Fibroblast of the aortic adventitia (primary cell): ENCODE data around the gene PHF21A. TPM values are rescaled to one million over a fixed set of nuclear protein-coding genes. Genes with fewer than 3 reads are reported as not detected.

Source experiments
- DNase-seq: peaks from one replicate; pipeline ENCODE4 v3.0.0-alpha.2; 2010; ENCODE audit warnings: low read depth
- H3K4me3 ChIP-seq: 2 replicates; pipeline ENCODE4 v1.5.1; 2011; ENCODE audit warnings: low read depth, mild to moderate bottlenecking, control low read depth, low read length, moderate library complexity
- total RNA-seq: library from RNA; depleted of rRNA; stranded (reverse); fragments of >200 nt; gene quantifications from 2 replicates; pipeline ENCODE4 v1.2.3, GENCODE V29; 2012; ENCODE audit warnings: low replicate concordance
- TF ChIP-seq, protein P1 (sequence below): IDR thresholded peaks from 2 replicates; pipeline ENCODE4 v1.5.1; 2011; ENCODE audit warnings: mild to moderate bottlenecking, low read length, control low read depth, inconsistent platforms; ENCODE audit not compliant: insufficient read depth

PHF21A gene
- total RNA-seq, 1 donor, result 22.5 TPM

- no peak for DNase-seq
- TF ChIP-seq, protein P1, sequence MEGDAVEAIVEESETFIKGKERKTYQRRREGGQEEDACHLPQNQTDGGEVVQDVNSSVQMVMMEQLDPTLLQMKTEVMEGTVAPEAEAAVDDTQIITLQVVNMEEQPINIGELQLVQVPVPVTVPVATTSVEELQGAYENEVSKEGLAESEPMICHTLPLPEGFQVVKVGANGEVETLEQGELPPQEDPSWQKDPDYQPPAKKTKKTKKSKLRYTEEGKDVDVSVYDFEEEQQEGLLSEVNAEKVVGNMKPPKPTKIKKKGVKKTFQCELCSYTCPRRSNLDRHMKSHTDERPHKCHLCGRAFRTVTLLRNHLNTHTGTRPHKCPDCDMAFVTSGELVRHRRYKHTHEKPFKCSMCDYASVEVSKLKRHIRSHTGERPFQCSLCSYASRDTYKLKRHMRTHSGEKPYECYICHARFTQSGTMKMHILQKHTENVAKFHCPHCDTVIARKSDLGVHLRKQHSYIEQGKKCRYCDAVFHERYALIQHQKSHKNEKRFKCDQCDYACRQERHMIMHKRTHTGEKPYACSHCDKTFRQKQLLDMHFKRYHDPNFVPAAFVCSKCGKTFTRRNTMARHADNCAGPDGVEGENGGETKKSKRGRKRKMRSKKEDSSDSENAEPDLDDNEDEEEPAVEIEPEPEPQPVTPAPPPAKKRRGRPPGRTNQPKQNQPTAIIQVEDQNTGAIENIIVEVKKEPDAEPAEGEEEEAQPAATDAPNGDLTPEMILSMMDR, result no peak
- no peak overlapping the region for H3K4me3 ChIP-seq
These were observed 28.1 kb upstream of the PHF21A start for GRCh38 chr11:46149342-46149741.

GRCh38 chr11:46144741-46145140 is 23.5 kb upstream of the PHF21A start:
- H3K4me3 ChIP-seq, result no peak overlapping the region
- DNase-seq, result no peak
- TF ChIP-seq, protein P1, result no peak

DNA sequence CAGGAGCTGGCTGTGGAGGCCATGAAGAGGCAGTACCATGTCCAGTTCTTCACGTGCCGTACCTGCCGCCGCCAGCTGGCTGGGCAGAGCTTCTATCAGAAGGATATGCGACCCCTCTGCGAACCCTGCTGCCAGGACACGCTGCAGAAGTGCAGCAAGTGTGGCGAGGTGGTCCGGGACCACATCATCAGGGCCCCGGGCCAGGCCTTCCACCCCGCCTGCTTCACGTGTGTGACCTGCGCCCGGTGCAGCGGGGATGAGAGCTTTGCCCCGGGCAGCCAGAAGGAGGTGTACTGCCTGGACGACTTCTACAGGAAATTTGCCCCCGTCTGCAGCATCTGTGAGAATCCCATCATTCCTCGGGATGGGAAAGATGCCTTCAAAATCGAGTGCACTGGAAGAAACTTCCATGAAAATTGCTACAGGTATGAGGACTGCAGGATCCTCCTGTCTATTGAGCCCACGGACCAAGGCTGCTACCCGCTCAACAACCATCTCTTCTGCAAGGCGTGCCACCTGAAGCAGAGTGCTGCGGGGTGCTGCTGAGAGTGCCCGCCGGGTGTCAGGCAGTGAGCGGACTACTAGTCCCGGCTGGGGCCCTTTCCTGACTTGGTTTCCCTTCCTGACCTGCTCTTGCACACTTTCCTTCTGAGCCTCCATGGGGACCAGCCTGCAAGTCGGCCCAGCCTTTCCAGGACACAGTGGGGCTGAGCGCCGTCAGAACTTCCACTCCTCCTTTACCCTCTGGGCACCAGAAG is 22.0 kb upstream of the PHF21A start:
- no peak overlapping the region for H3K4me3 ChIP-seq
- TF ChIP-seq, protein P1, result no peak
- no peak for DNase-seq

- TF ChIP-seq, protein P1, result no peak
- DNase-seq, result no peak
- H3K4me3 ChIP-seq, result no peak overlapping the region
These were observed 21.3 kb upstream of the PHF21A start for GRCh38 chr11:46142561-46142960.

- TF ChIP-seq, protein P1, result no peak
- H3K4me3 ChIP-seq, result no peak overlapping the region
- no peak for DNase-seq
These were observed 20.3 kb upstream of the PHF21A start for GRCh38 chr11:46141597-46141996.

- H3K4me3 ChIP-seq, result no peak overlapping the region
- TF ChIP-seq, protein P1, result no peak
- DNase-seq, result no peak
These were observed 13.3 kb upstream of the PHF21A start for GRCh38 chr11:46134540-46134939.

DNA sequence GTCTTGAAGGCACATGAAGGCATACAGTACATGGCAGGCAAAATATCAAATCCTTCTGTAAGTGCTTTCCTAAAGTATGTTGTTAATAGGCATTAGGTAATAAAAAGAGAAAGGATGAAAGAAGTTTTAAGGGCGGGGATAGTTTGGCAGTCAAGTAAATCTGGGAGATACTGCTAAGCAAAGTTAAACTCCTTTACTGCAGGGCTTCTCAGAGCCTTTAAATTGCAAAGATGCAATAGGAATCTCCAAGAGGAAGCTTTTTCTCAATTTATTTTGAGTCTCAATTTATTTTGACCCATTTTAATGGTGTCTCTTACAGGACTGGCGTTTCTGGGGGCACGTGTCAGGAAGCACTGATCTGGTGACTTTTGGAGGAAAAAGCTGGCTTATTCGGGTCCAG is 12.8 kb upstream of the PHF21A start:
- TF ChIP-seq, protein P1, result no peak
- no peak overlapping the region for H3K4me3 ChIP-seq
- no peak for DNase-seq
